HCT116 (cell line): Measurements from ENCODE around the gene IARS1. TPM values are rescaled to one million over a fixed set of nuclear protein-coding genes. Genes with fewer than 3 reads are reported as not detected.

Experiments used
- ATAC-seq: fragments of 200-7000 bp; cut with Tn5 transposase; 2 replicates; pipeline ENCODE4 v1.9.1; 2020; ENCODE audit warnings: mild to moderate bottlenecking, moderate library complexity
- BruUV-seq: library from RNA; stranded (reverse); fragments of 400-500 nt; replicated peaks from 2 replicates; lab custom pipeline; 2021; lab: Mats Ljungman, UMichigan
- CTCF ChIA-PET: fragments of 300-600 bp; sonication (Branson Sonifier 250); formaldehyde crosslinking; loops from one replicate; lab custom pipeline; 2021; ENCODE audit warnings: antibody characterized with exemption; lab: Charles Lee
- POLR2A ChIA-PET: fragments of 300-600, 350-600 bp; sonication (Branson Sonifier 250); formaldehyde crosslinking; loops from one replicate; lab custom pipeline; 2021; ENCODE audit warnings: antibody characterized with exemption; lab: Charles Lee
- RAD21 ChIA-PET, 2 experiments: fragments of 300-600 bp; sonication (Branson Sonifier 250); formaldehyde crosslinking; loops; one replicate each; lab custom pipeline; 2023; ENCODE audit warnings: low total read pairs in 2 of 2; ENCODE audit not compliant: uncharacterized antibody in 2 of 2, unreplicated experiment in 2 of 2, low non-redundant PET in 1 of 2; lab: Charles Lee
- DNase-seq: peaks from one replicate; pipeline ENCODE4 v3.0.0-alpha.2; 2010; ENCODE audit warnings: low read depth, low spot score
- H2AFZ ChIP-seq: fragments of 200-600 bp; shearing (Covaris generic), sonication (generic); 2 replicates; pipeline ENCODE4 v1.6.1; 2017; ENCODE audit warnings: low read depth, mixed run types, mixed read lengths, antibody characterized with exemption, low read length; ENCODE audit not compliant: poor library complexity, severe bottlenecking
- H3K27ac ChIP-seq: 2 replicates; pipeline ENCODE4 v1.5.1; 2012; ENCODE audit warnings: low read depth, low read length
- H3K27me3 ChIP-seq: fragments of 200-600 bp; sonication (generic); 2 replicates; pipeline ENCODE4 v1.6.1; 2016; ENCODE audit warnings: mixed run types, low read length, mixed read lengths; ENCODE audit not compliant: insufficient read depth
- H3K36me3 ChIP-seq, 2 experiments: fragments of 200-500 bp in 1 of 2; fragments of 200-600 bp in 1 of 2; sonication (Bioruptor generic) in 1 of 2; sonication (generic) in 1 of 2; 2 replicates each; pipeline versions ENCODE4 v1.5.1 to v1.6.1; 2014 to 2016; ENCODE audit warnings: low read length in 2 of 2, inconsistent platforms in 1 of 2, mixed read lengths in 1 of 2, mixed run types in 1 of 2; ENCODE audit not compliant: insufficient read depth in 2 of 2, control insufficient read depth in 1 of 2
- H3K4me1 ChIP-seq, 2 experiments: fragments of 200-600 bp in 1 of 2; sonication (generic) in 1 of 2; 2 replicates each; pipeline versions ENCODE4 v1.5.1 to v1.6.1; 2012 to 2017; ENCODE audit warnings: low read length in 2 of 2, inconsistent platforms in 1 of 2, mild to moderate bottlenecking in 1 of 2, mixed read lengths in 1 of 2, mixed run types in 1 of 2, moderate library complexity in 1 of 2; ENCODE audit not compliant: insufficient read depth in 2 of 2, control insufficient read depth in 1 of 2
- H3K4me2 ChIP-seq: fragments of 200-600 bp; sonication (generic); 2 replicates; pipeline ENCODE4 v1.6.1; 2017; ENCODE audit warnings: mixed run types, low read length, mixed read lengths
- H3K4me3 ChIP-seq, 2 experiments: fragments of 200-600 bp in 1 of 2; sonication (generic) in 1 of 2; replicated peaks in 1 of 2; 2 replicates each; pipeline ENCODE4 v1.5.1; 2011 to 2016; ENCODE audit warnings: low read length in 2 of 2, control low read depth in 1 of 2, low read depth in 1 of 2, mild to moderate bottlenecking in 1 of 2, mixed read lengths in 1 of 2, mixed run types in 1 of 2
- H3K79me2 ChIP-seq: fragments of 200-600 bp; sonication (generic); 2 replicates; pipeline ENCODE4 v1.6.1; 2017; ENCODE audit warnings: mild to moderate bottlenecking, mixed run types, low read length, moderate library complexity, mixed read lengths; ENCODE audit not compliant: insufficient read depth
- H3K9ac ChIP-seq: fragments of 200-600 bp; sonication (generic); 2 replicates; pipeline ENCODE4 v1.6.1; 2016; ENCODE audit warnings: low read length, mixed read lengths
- H3K9me2 ChIP-seq: fragments of 200-600 bp; sonication (generic), shearing (Covaris generic); 2 replicates; pipeline ENCODE4 v1.6.1; 2017; ENCODE audit warnings: mixed run types, mild to moderate bottlenecking, moderate library complexity; ENCODE audit not compliant: insufficient read depth
- H3K9me3 ChIP-seq, 2 experiments: fragments of 200-500 bp in 1 of 2; fragments of 200-600 bp in 1 of 2; sonication (Bioruptor generic) in 1 of 2; sonication (generic) in 1 of 2; 2 replicates each; pipeline ENCODE4 v1.6.1; 2014 to 2017; ENCODE audit warnings: low read length in 2 of 2, mixed read lengths in 2 of 2, inconsistent platforms in 1 of 2, low read depth in 1 of 2, mild to moderate bottlenecking in 1 of 2, mixed run types in 1 of 2, moderate library complexity in 1 of 2; ENCODE audit not compliant: control insufficient read depth in 1 of 2, insufficient read depth in 1 of 2
- H4K20me1 ChIP-seq: fragments of 200-600 bp; sonication (generic), shearing (Covaris generic); 2 replicates; pipeline ENCODE4 v1.6.1; 2017; ENCODE audit warnings: mixed run types, mild to moderate bottlenecking, moderate library complexity; ENCODE audit not compliant: insufficient read depth
- CEBPB ChIP-seq: IDR thresholded peaks from 2 replicates; pipeline ENCODE4 v1.6.1; 2012; ENCODE audit warnings: low read depth
- JUND ChIP-seq: IDR thresholded peaks from 2 replicates; pipeline ENCODE4 v1.6.1; 2012
- ZFX ChIP-seq: fragments of 450-650 bp; IDR thresholded peaks from 2 replicates; pipeline ENCODE4 v1.6.1; 2017
- intact Hi-C: fragments of 100-400 bp; cut with micrococcal nuclease; formaldehyde crosslinking; loops from 2 replicates; pipeline ENCODE4 v1.10.0; 2022
- total RNA-seq: library from RNA; stranded (reverse); gene quantifications from one replicate; pipeline ENCODE4 v1.2.1, GENCODE V29; 2021; ENCODE audit not compliant: unreplicated experiment
- TF ChIP-seq, protein P1 (sequence below): IDR thresholded peaks from 2 replicates; pipeline ENCODE4 v1.6.1; 2012
- TF ChIP-seq, protein P2 (sequence below): IDR thresholded peaks from 2 replicates; pipeline ENCODE4 v1.6.1; 2011; ENCODE audit warnings: mild to moderate bottlenecking, low read length, moderate library complexity; ENCODE audit not compliant: insufficient replicate concordance; ENCODE audit errors: extremely low read depth
- TF ChIP-seq, protein P3 (sequence below), 3 experiments: fragments of 200-600 bp in 1 of 3; sonication (generic) in 1 of 3; IDR thresholded peaks in 2 of 3; conservative IDR thresholded peaks in 1 of 3; 2 replicates each; pipeline ENCODE4 v1.5.1; 2012 to 2017; ENCODE audit warnings: low read depth in 2 of 3, low read length in 2 of 3, antibody characterized with exemption in 1 of 3, borderline replicate concordance in 1 of 3, control low read depth in 1 of 3, mild to moderate bottlenecking in 1 of 3, mixed read lengths in 1 of 3, mixed run types in 1 of 3, moderate library complexity in 1 of 3; ENCODE audit not compliant: insufficient read depth in 1 of 3

Gene IARS1
- total RNA-seq, 1 experiment from 2014 or later, result 279 TPM

DNA sequence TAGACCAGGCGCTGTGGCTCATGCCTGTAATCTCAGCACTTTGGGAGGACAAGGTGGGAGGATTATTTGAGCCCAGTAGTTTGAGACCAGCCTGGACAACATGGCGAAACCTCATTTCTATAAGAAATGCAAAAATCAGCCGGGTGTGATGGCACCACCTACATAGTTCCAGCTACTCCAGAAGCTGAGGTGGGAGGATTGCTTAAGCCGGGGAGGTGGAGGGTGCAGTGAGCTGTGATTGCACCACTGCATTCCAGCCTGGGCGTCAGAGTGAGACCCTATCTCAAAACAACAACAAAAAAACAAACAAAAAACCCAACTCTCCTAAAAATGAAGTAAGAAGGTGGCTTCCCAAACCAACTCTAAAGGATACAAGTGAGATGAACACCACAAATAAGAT is 23.0 kb downstream of the IARS1 start:
- TF ChIP-seq, protein P1, sequence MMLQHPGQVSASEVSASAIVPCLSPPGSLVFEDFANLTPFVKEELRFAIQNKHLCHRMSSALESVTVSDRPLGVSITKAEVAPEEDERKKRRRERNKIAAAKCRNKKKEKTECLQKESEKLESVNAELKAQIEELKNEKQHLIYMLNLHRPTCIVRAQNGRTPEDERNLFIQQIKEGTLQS, result no peak
- TF ChIP-seq ZFX (no peak), CEBPB (no peak), JUND (no peak)
- TF ChIP-seq, protein P2, sequence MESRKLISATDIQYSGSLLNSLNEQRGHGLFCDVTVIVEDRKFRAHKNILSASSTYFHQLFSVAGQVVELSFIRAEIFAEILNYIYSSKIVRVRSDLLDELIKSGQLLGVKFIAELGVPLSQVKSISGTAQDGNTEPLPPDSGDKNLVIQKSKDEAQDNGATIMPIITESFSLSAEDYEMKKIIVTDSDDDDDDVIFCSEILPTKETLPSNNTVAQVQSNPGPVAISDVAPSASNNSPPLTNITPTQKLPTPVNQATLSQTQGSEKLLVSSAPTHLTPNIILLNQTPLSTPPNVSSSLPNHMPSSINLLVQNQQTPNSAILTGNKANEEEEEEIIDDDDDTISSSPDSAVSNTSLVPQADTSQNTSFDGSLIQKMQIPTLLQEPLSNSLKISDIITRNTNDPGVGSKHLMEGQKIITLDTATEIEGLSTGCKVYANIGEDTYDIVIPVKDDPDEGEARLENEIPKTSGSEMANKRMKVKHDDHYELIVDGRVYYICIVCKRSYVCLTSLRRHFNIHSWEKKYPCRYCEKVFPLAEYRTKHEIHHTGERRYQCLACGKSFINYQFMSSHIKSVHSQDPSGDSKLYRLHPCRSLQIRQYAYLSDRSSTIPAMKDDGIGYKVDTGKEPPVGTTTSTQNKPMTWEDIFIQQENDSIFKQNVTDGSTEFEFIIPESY, result no peak
- TF ChIP-seq, protein P3, sequence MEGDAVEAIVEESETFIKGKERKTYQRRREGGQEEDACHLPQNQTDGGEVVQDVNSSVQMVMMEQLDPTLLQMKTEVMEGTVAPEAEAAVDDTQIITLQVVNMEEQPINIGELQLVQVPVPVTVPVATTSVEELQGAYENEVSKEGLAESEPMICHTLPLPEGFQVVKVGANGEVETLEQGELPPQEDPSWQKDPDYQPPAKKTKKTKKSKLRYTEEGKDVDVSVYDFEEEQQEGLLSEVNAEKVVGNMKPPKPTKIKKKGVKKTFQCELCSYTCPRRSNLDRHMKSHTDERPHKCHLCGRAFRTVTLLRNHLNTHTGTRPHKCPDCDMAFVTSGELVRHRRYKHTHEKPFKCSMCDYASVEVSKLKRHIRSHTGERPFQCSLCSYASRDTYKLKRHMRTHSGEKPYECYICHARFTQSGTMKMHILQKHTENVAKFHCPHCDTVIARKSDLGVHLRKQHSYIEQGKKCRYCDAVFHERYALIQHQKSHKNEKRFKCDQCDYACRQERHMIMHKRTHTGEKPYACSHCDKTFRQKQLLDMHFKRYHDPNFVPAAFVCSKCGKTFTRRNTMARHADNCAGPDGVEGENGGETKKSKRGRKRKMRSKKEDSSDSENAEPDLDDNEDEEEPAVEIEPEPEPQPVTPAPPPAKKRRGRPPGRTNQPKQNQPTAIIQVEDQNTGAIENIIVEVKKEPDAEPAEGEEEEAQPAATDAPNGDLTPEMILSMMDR (IDR thresholded peaks at IDR 0.05 in 2 of 3, conservative IDR thresholded peaks at IDR 0.05 in 1 of 3; ENCODE audit: borderline replicate concordance in 1 of 3, insufficient read depth in 1 of 3, low read depth in 2 of 3, low read length in 2 of 3), result no peak
- peaks cover 19% of the 10 kb centered on the region; the same call in 1 of the 2 replicates for H4K20me1 ChIP-seq
- no peak overlapping the region for H3K9ac ChIP-seq
- RAD21 ChIA-PET, result no interaction called here
- no peaks in the 10 kb centered on the region for H3K4me1 ChIP-seq
- DNase-seq, result no peak
- no peak overlapping the region for H3K4me2 ChIP-seq
- no peaks in the 10 kb centered on the region for H3K9me3 ChIP-seq
- no peak overlapping the region for H3K27ac ChIP-seq
- H3K36me3 ChIP-seq, result peaks cover 80 to 91% of the 10 kb centered on the region in 2 experiments
- ATAC-seq, result no peak
- intact Hi-C loops, result loop anchor here (2.0 kb wide), 1 partner anchor 14 kb away; no protein-coding TSS in a partner anchor
- H3K9me2 ChIP-seq, result no peaks in the 10 kb centered on the region
- H3K27me3 ChIP-seq, result no peaks in the 10 kb centered on the region
- H3K79me2 ChIP-seq, result peaks cover 85% of the 10 kb centered on the region
- no peak overlapping the region for H3K4me3 ChIP-seq
- POLR2A ChIA-PET, result no interaction called here
- CTCF ChIA-PET, result no interaction called here
- no TSS peak for BruUV-seq
- H2AFZ ChIP-seq, result no peak overlapping the region
